GM18873 (cell line): ENCODE results near the gene VTA1.

Experiments
- ATAC-seq: cut with Tn5 transposase; IDR thresholded peaks from one replicate; pipeline ENCODE4 v1.9.1; 2021; ENCODE audit warnings: mild to moderate bottlenecking, moderate library complexity, moderate number of reproducible peaks; ENCODE audit not compliant: unreplicated experiment, low FRiP score

The VTA1 gene

DNA sequence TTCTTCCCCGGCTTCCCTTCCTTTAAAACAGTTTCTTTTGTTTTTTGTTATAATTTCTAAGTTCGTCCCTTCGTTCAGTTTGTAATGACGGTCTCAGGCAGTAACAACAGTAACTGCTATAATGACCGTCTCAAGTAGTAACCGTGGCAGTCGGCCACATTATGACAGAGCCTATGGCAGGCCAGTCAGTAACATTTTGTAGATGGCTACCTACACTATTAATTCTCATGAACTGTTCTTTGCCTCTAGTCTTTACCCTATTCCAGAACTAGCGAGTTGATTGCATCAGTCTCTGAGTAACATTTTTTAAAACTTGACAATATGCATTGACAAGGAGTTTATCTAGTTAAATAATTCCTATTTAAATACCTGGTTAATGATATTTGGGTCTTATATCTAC is 111.7 kb downstream of the VTA1 start:
- no peak for ATAC-seq

DNA sequence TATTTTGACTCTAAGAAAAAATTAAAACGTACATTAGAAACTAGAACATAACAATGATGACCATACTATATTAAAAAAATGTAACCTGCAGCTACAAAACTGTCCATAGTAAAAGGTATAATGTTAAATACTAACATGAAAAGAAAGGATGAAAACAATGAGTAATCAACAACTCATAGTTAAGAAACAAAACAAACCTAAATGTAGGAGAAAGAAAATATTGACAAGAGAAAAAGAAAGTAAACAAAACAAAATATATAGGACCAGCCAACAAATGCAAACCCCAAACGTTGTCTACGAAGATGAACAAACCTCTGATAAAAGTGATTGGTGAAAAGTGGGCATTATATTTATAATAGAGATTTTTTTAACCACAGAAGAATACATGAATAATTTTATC is 113.7 kb downstream of the VTA1 start:
- no peak for ATAC-seq

DNA sequence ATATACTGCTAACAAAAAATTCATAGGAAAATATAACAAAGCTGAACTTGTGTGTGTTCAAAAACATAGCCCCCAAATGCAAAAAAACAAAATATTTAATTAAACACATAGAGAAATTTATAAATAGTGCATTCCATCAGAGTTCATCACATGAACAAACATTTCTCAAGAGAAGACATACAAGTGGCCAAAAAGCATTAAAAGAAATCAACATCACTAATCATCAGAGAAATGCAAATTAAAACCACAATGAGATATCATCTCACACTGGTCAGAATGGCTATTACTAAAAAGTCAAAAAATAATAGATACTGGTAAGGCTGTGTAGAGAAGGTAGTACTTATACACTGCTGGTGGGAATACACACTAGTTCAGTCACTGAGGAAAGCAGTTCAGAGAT is 115.2 kb downstream of the VTA1 start:
- ATAC-seq = no peak

DNA sequence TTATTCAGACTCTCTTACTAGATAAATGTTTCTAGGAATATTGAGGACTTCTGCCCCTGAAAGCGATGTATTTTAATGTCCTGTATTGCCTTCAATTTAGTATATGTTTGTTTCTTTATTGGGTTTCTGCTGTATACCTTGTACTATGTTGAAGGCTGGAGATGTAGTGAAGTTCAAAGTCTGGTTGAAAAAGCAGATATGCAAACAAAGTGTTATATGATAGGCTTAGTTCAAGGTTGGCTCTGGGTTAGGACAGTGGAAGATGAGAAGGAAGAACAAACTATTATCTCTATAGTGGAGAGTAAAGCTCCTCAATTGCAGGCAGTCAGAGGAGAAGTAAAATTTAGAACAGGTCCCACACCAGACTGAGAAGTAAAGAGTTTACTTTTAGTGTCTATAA is 118.4 kb downstream of the VTA1 start:
- ATAC-seq = no peak

DNA sequence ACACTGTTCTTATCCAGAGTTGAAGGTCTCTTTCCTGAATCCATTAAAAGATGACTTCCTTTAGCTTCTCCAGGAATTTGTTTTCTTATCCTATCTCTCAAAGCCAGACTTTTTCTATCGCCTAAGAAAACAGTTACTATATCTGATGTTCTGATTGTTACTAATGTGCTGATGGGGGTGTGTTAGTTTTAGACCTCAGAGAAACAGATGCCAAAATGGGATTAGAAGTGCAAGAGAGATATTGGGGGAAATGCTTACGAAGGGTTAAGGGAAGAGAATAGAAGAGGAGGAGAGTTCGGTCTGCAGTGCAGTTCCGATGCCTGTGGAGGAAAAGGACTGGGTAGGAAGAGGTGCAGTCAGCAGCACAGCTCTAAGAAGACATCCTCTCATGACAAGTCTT is 119.0 kb downstream of the VTA1 start:
- ATAC-seq = no peak

DNA sequence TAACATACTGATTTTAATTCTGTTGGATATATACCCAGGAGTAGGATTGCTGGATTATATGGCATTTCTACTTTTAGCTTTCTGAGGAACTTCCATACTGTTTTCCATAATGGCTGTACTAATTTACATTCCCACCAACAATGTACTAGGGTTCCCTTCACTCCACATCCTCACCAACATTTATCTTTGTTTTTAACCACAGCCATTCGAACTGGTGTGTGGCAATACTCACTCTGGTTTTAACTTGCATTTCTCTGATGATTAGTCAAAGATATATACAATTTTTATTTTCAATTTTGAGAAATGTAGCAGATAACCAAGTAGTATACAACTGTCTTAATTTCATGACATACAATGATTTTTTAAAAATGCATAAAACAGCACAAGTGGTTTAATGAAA is 124.4 kb downstream of the VTA1 start:
- no peak for ATAC-seq
